ENCODE data around the gene ATRIP.
"Not testable (repeated sequence)": the region's sequence is repeated elsewhere in the genome, so short reads cannot be mapped to it uniquely, and the experiment has no call there.

Gene ATRIP

DNA sequence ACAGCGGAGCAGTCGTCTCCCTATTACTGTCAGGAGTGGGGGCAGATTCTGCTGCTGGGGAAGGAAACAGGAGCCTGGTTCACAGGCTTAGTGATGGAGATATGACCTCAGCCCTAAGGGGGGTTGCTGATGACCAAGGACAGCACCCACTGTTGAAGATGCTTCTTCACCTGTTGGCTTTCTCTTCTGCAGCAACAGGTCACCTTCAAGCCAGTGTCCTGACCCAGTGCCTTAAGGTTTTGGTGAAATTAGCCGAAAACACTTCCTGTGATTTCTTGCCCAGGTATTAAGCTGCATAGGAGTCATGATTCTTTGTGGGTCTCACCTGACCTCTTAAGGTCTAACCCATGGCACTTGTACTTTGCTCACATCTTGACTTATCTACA, 14.0 kb downstream of the ATRIP start:
- H3K27ac Mint-ChIP-seq: peak overlapping the region; percentile 68
- H3K4me1 Mint-ChIP-seq (ENCODE audit: low read depth): peaks cover 7% of the 10 kb centered on the region
- no peak for DNase-seq
- H3K9me3 Mint-ChIP-seq: no peaks in the 10 kb centered on the region
- no peaks in the 10 kb centered on the region for H3K27me3 Mint-ChIP-seq
- H3K4me3 Mint-ChIP-seq: no peak overlapping the region
- H3K36me3 Mint-ChIP-seq (ENCODE audit: low read depth): peaks cover 68% of the 10 kb centered on the region

DNA sequence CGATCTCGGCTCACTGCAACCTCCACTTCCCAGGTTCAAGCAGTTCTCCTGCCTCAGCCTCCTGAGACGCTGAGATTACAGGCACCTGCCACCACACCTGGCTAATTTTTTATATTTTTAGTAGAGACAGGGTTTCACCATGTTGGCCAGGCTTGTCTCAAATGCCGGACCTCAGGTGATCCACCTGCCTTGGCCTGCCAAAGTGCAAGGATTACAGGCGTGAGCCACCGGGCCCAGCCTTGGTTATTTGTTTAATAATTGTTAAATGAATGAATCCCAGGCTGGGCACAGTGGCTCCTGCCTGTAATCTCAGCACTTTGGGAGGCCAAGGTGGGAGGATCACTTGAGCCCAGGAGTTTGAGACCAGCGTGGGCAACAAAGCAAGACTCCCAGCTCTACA, 15.2 kb downstream of the ATRIP start:
- H3K9me3 Mint-ChIP-seq, H3K27ac Mint-ChIP-seq, H3K27me3 Mint-ChIP-seq, DNase-seq, H3K4me3 Mint-ChIP-seq: not testable (repeated sequence)
- Mint-ChIP-seq H3K36me3 (ENCODE audit: low read depth) (peaks cover 71% of the 10 kb centered on the region), H3K4me1 (ENCODE audit: low read depth) (peaks cover 14% of the 10 kb centered on the region)

DNA sequence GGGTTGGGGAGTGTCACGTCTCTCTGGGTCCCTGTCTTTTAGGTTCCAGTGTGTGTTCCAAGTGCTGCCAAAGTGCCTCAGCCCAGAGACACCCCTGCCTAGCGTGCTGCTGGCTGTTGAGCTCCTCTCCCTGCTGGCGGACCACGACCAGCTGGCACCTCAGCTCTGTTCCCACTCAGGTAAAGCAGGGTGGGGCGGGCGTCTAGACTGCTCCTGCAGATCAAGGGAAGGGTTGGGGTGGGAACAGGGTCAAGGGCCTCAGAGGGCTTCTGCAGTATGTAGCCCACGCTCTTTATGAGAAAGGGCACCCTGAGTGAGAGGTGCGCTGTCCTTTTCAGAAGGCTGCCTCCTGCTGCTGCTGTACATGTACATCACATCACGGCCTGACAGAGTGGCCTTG, 17.2 kb downstream of the ATRIP start:
- H3K27me3 Mint-ChIP-seq: no peaks in the 10 kb centered on the region
- no peak overlapping the region for H3K27ac Mint-ChIP-seq
- H3K9me3 Mint-ChIP-seq: no peaks in the 10 kb centered on the region
- DNase-seq: no peak
- peaks cover 79% of the 10 kb centered on the region for H3K36me3 Mint-ChIP-seq (ENCODE audit: low read depth)
- no peak overlapping the region for H3K4me3 Mint-ChIP-seq
- H3K4me1 Mint-ChIP-seq (ENCODE audit: low read depth): peaks cover 34% of the 10 kb centered on the region

DNA sequence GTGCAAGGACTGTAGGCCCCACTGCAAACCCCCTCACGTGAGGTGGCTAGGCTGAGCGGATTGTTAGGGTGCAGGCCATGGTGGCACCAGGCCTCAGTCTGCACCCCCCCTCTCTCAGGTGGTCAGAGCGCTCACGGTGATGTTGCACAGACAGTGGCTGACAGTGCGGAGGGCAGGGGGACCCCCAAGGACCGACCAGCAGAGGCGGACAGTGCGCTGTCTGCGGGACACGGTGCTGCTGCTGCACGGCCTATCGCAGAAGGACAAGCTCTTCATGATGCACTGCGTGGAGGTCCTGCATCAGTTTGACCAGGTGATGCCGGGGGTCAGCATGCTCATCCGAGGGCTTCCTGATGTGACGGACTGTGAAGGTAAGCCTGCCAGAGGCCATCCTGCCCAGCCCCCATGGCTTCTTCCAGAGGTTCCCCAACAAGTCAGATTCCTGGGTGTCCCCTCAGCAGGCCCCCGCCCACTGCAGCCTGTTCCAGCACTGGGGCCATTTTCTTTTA, 18.2 kb downstream of the ATRIP start:
- Mint-ChIP-seq H3K27ac (no peak overlapping the region), H3K36me3 (ENCODE audit: low read depth) (peaks cover 79% of the 10 kb centered on the region), H3K4me1 (ENCODE audit: low read depth) (peaks cover 44% of the 10 kb centered on the region), H3K9me3 (no peaks in the 10 kb centered on the region), H3K4me3 (peak overlapping the region; percentile 96), H3K27me3 (no peaks in the 10 kb centered on the region)
- no peak for DNase-seq

DNA sequence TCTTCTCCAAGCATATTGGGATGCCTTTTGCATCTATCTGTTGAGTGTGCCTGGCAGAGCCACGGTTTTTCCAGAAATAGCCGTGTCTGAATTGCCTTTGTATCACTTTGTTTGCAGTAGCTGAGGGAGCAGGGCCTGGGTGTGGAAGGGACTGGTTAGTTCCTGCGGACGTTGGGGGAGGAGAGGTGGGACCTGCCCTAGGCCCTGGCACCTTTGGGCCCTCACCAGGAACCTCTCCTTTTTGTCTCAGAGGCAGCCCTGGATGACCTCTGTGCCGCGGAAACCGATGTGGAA, 18.6 kb downstream of the ATRIP start:
- no peak for DNase-seq
- peak overlapping the region; percentile 99 for H3K27ac Mint-ChIP-seq
- no peaks in the 10 kb centered on the region for H3K27me3 Mint-ChIP-seq
- peak overlapping the region; percentile 96 for H3K4me3 Mint-ChIP-seq
- peaks cover 48% of the 10 kb centered on the region for H3K4me1 Mint-ChIP-seq (ENCODE audit: low read depth)
- no peaks in the 10 kb centered on the region for H3K9me3 Mint-ChIP-seq
- peaks cover 78% of the 10 kb centered on the region for H3K36me3 Mint-ChIP-seq (ENCODE audit: low read depth)

DNA sequence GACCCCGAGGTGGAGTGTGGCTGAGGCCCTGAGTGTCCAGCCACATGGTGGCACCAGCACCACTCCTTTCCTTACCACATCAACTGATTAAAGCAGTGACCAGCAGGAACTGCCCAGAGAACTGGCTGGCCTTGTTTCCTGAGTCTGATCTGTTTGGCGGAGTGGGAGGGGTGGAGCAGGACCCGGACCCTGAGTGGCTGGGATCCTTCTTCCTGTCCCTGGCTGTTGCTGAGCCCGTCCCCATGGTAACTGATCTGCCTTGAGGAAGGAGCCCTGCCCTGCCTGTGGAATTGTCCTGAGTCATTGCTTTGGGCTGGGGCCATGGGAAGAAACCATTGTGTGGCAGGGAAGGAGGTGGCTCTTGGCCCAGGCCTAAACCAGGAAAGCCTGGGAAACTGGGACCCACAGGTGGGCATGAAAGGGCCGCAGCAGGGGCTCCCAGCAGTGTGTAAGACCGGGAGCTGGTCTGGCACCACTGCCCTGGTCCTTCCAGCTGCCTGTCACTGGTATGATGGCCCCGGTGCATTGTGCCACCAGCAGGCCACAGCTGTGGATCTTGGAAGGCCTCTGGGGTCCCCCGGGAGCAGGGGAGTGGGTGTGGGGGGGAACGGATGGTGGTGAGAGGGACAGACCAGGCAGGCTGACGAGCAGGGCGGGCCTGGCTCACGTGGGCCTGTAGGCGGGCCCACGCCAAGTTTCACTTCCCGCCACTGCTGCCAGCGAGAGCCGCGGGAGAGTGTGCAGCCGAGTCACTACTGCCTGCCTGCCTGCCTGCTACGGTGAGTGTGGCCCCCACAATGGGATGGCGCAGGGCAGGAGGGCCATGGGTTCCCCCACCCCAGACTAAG, 19.2 kb downstream of the ATRIP start:
- DNase-seq: peak; percentile 88
- H3K4me3 Mint-ChIP-seq: peak overlapping the region; percentile 96
- no peaks in the 10 kb centered on the region for H3K27me3 Mint-ChIP-seq
- peak overlapping the region; percentile 99 for H3K27ac Mint-ChIP-seq
- H3K36me3 Mint-ChIP-seq (ENCODE audit: low read depth): peaks cover 75% of the 10 kb centered on the region
- no peaks in the 10 kb centered on the region for H3K9me3 Mint-ChIP-seq
- H3K4me1 Mint-ChIP-seq (ENCODE audit: low read depth): peaks cover 51% of the 10 kb centered on the region

DNA sequence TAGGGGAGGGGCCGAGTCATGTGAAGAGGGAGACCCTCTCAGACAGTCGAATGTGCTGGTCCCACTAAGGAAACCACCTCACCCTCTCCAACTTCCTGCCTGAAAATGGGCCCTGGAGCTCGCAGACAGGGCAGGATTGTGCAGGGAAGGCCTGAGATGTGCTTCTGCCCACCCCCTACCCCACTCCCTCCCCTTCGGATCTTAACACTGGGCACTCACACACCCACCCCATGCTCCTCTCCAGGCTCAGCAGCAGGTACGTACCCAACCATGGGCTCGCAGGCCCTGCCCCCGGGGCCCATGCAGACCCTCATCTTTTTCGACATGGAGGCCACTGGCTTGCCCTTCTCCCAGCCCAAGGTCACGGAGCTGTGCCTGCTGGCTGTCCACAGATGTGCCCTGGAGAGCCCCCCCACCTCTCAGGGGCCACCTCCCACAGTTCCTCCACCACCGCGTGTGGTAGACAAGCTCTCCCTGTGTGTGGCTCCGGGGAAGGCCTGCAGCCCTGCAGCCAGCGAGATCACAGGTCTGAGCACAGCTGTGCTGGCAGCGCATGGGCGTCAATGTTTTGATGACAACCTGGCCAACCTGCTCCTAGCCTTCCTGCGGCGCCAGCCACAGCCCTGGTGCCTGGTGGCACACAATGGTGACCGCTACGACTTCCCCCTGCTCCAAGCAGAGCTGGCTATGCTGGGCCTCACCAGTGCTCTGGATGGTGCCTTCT, 20.0 kb downstream of the ATRIP start:
- DNase-seq: peak; percentile 68

DNA sequence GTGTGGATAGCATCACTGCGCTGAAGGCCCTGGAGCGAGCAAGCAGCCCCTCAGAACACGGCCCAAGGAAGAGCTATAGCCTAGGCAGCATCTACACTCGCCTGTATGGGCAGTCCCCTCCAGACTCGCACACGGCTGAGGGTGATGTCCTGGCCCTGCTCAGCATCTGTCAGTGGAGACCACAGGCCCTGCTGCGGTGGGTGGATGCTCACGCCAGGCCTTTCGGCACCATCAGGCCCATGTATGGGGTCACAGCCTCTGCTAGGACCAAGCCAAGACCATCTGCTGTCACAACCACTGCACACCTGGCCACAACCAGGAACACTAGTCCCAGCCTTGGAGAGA, 20.5 kb downstream of the ATRIP start:
- Mint-ChIP-seq H3K9me3 (no peaks in the 10 kb centered on the region), H3K4me3 (peak overlapping the region; percentile 96), H3K27ac (peak overlapping the region; percentile 99), H3K4me1 (ENCODE audit: low read depth) (peaks cover 55% of the 10 kb centered on the region), H3K36me3 (ENCODE audit: low read depth) (peaks cover 66% of the 10 kb centered on the region), H3K27me3 (no peaks in the 10 kb centered on the region)
- DNase-seq: no peak

More for the DNA sequence above, 20.0 kb downstream of the ATRIP start:
- peak overlapping the region; percentile 99 for H3K27ac Mint-ChIP-seq
- peak overlapping the region; percentile 96 for H3K4me3 Mint-ChIP-seq
- H3K36me3 Mint-ChIP-seq (ENCODE audit: low read depth): peaks cover 68% of the 10 kb centered on the region
- H3K9me3 Mint-ChIP-seq: no peaks in the 10 kb centered on the region
- H3K27me3 Mint-ChIP-seq: no peaks in the 10 kb centered on the region
- peaks cover 55% of the 10 kb centered on the region for H3K4me1 Mint-ChIP-seq (ENCODE audit: low read depth)

DNA sequence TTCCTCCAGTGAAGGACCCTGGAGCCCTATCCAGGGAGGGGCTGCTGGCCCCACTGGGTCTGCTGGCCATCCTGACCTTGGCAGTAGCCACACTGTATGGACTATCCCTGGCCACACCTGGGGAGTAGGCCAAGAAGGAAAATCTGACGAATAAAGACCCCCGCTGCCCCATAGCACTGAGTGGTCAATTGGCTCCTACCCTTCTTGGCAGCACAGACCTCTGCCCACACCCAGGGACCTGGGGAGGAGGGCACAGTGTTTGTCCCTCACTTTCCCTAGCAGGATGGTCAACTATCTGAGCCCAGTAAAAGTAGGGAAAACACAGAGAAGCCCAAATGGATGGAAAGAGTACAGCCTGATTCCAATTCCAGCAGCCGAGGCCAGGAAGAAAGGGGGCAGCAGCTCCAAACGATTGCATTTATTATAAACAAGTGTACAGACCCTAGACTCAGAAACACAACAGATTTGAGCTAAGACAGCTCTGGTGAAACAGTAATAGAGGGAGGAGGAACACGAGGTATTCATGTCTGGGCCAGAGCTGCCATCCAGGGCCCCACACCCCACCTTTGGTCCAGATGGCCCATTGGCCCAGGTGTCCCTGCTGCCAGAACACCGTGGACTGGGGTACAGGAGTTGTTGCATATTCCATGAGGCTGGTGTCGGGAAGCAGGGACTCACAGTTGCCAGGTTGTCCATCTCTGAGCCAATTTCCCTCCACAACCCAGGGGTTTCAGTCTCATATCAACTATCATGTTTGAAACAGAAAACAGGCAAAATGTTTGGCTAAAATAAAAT, 21.1 kb downstream of the ATRIP start:
- Mint-ChIP-seq H3K36me3 (ENCODE audit: low read depth) (peaks cover 65% of the 10 kb centered on the region), H3K27ac (peak overlapping the region; percentile 99), H3K4me3 (peak overlapping the region; percentile 96), H3K27me3 (no peaks in the 10 kb centered on the region), H3K4me1 (ENCODE audit: low read depth) (peaks cover 56% of the 10 kb centered on the region), H3K9me3 (no peaks in the 10 kb centered on the region)
- DNase-seq: no peak

DNA sequence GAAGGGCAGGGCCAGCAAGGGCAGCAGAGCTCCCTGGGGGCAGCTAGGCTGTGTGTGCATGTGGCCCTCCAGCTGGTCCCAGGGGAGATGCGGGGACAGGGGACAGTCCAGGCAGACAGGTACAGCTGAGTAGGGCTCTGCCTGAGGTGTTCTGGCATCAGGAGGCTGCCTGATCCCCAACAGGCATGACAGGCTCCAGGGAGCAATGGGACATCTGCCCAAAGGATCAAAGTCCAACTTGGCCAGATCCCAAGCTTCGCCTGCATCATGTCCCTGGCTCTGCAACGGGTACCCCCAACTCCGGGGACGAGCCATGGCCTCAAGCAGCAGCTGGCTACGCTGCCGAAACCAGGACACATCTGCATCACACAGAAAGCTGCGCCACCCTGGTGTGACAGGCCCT, 21.8 kb downstream of the ATRIP start:
- no peaks in the 10 kb centered on the region for H3K27me3 Mint-ChIP-seq
- peaks cover 68% of the 10 kb centered on the region for H3K36me3 Mint-ChIP-seq (ENCODE audit: low read depth)
- peak overlapping the region; percentile 96 for H3K4me3 Mint-ChIP-seq
- peak overlapping the region; percentile 99 for H3K27ac Mint-ChIP-seq
- DNase-seq: no peak
- no peaks in the 10 kb centered on the region for H3K9me3 Mint-ChIP-seq
- peaks cover 62% of the 10 kb centered on the region for H3K4me1 Mint-ChIP-seq (ENCODE audit: low read depth)

DNA sequence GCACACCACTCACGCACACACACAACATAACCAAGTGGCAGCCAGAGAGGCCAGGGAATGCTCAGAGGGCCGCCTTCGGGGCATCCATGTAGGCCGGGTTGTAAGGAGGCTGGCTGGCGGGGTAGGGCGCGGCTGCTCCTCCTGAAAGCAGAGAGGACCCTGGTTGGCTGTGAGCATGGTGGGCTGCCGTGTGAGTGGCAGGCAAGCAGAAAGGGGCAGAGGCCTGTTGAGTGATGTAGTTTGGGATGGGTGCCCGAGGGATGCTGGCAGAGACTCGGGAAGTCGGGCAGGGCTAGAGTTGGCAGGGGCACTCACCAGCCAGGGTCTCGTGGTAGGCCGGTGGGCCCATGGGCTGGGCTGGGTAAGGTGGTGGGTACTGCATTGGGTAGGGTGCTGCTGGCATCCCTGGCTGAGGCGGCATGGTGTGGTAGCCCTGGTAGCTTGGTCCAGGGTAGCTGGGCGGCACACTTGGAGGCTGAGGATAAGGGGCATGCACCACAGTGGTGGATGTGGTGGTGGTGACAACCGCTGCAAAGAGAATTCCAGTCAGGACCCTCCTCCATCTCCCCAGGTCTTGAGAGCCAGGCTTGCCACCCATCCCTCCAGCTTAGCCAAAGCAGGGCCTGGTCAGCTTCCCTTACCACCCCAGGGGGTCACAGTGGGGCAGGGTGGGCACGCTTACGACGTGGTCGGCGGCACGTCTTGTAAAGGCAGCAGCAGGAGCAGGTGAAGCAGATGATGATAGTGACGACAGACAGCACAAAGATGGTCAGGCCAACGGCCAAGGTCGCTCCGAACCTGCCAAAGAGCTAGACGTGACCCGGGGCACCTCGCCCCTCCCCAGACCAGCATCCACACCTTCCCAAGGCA, 22.7 kb downstream of the ATRIP start:
- peak overlapping the region; percentile 99 for H3K27ac Mint-ChIP-seq
- no peaks in the 10 kb centered on the region for H3K9me3 Mint-ChIP-seq
- H3K4me1 Mint-ChIP-seq (ENCODE audit: low read depth): peaks cover 67% of the 10 kb centered on the region
- H3K36me3 Mint-ChIP-seq (ENCODE audit: low read depth): peaks cover 63% of the 10 kb centered on the region
- H3K27me3 Mint-ChIP-seq: no peaks in the 10 kb centered on the region
- H3K4me3 Mint-ChIP-seq: peak overlapping the region; percentile 7
- DNase-seq: no peak

DNA sequence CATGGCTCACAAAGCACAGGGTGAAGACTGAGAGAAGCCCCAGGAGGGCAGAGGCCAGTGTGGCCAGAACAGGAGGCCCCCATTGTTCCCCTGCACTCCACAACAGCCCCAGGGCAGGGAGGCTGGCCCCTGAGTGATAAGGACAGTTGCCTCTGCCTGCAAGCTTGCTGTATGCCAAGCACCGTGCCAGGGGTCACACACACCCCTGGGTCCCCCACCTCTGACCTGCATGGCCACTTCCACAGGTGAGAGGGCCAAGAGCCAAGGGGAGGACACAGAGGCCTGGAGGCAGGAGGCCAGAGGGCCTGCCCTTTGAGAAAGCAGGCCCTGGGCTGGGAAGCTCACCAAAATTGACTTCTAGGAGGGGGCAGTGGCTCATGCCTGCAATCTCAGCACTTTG, 23.7 kb downstream of the ATRIP start:
- H3K9me3 Mint-ChIP-seq: no peaks in the 10 kb centered on the region
- H3K27me3 Mint-ChIP-seq: no peaks in the 10 kb centered on the region
- peak overlapping the region; percentile 99 for H3K27ac Mint-ChIP-seq
- DNase-seq: no peak
- peaks cover 68% of the 10 kb centered on the region for H3K4me1 Mint-ChIP-seq (ENCODE audit: low read depth)
- peak overlapping the region; percentile 7 for H3K4me3 Mint-ChIP-seq
- peaks cover 55% of the 10 kb centered on the region for H3K36me3 Mint-ChIP-seq (ENCODE audit: low read depth)

DNA sequence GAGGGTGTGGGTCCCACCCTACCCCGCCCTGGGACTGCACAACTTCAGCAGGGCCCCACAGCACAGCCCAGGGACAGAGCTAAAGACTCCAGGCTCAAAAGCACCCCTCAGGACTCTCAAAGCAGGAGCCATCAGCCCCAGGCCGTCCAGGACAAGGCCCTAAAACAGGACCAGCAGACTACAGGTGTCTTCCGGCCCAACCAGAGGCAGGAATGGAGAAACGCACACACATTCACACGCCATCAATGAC, 26.1 kb downstream of the ATRIP start:
- Mint-ChIP-seq H3K9me3 (no peaks in the 10 kb centered on the region), H3K4me3 (peak overlapping the region; percentile 86), H3K27ac (peak overlapping the region; percentile 99), H3K4me1 (ENCODE audit: low read depth) (peaks cover 60% of the 10 kb centered on the region), H3K36me3 (ENCODE audit: low read depth) (peaks cover 32% of the 10 kb centered on the region), H3K27me3 (no peaks in the 10 kb centered on the region)
- no peak for DNase-seq

All from activated T-cell treated with anti-CD3 and anti-CD28 coated beads, Interleukin-2, amount 50 U/mL, for 24 hours (primary cell).